Subcutaneous abdominal adipose tissue (tissue), 5 donors: Measurements from ENCODE around the gene GPRIN3.

Experiments used
- H3K27ac ChIP-seq: one replicate; pipeline ENCODE4 v1.7.0; 2013; ENCODE audit warnings: low read depth, mild to moderate bottlenecking, inconsistent platforms, low read length, moderate library complexity
- H3K27me3 ChIP-seq, 5 donors: one replicate each; pipeline ENCODE4 v1.7.0; 2013; ENCODE audit warnings: low read length in 5 of 5, inconsistent platforms in 1 of 5; ENCODE audit not compliant: control insufficient read depth in 5 of 5, insufficient read depth in 4 of 5
- H3K36me3 ChIP-seq, 5 donors: one replicate each; pipeline ENCODE4 v1.7.0; 2013; ENCODE audit warnings: low read length in 5 of 5; ENCODE audit not compliant: control insufficient read depth in 5 of 5, insufficient read depth in 5 of 5
- H3K4me1 ChIP-seq, 5 donors: one replicate each; pipeline ENCODE4 v1.7.0; 2013; ENCODE audit warnings: low read length in 5 of 5, mild to moderate bottlenecking in 3 of 5, moderate library complexity in 1 of 5; ENCODE audit not compliant: control insufficient read depth in 5 of 5, insufficient read depth in 5 of 5
- H3K4me3 ChIP-seq, 5 donors: one replicate each; pipeline ENCODE4 v1.7.0; 2013; ENCODE audit warnings: low read length in 5 of 5, low read depth in 1 of 5
- H3K9ac ChIP-seq, 5 donors: one replicate each; pipeline ENCODE4 v1.7.0; 2013; ENCODE audit warnings: low read length in 5 of 5, mild to moderate bottlenecking in 4 of 5, moderate library complexity in 3 of 5
- H3K9me3 ChIP-seq, 5 donors: one replicate each; pipeline ENCODE4 v1.7.0; 2013; ENCODE audit warnings: low read length in 5 of 5; ENCODE audit not compliant: control insufficient read depth in 5 of 5
- donor health status: healthy.
- donor health status: healthy.
- donor health status: healthy.
- donor health status: healthy.
- donor health status: healthy.

The GPRIN3 gene

GRCh38 chr4:89284020-89284424 lies 23.6 kb downstream of the GPRIN3 start:
- H3K27ac ChIP-seq = no peak overlapping the region
- H3K9ac ChIP-seq = no peak overlapping the region
- H3K27me3 ChIP-seq = no peaks in the 10 kb centered on the region
- H3K4me3 ChIP-seq = no peak overlapping the region
- no peaks in the 10 kb centered on the region for H3K9me3 ChIP-seq
- H3K36me3 ChIP-seq = no peaks in the 10 kb centered on the region
- H3K4me1 ChIP-seq = peaks cover 0 to 5% (median 0%) of the 10 kb centered on the region in 5 donors

GRCh38 chr4:89283226-89284009 lies 24.2 kb downstream of the GPRIN3 start:
- H3K9ac ChIP-seq = no peak overlapping the region
- no peak overlapping the region for H3K4me3 ChIP-seq
- no peaks in the 10 kb centered on the region for H3K27me3 ChIP-seq
- H3K9me3 ChIP-seq = no peaks in the 10 kb centered on the region
- no peak overlapping the region for H3K27ac ChIP-seq
- peaks cover 0 to 5% (median 0%) of the 10 kb centered on the region in 5 donors for H3K4me1 ChIP-seq
- H3K36me3 ChIP-seq = no peaks in the 10 kb centered on the region

- Histone ChIP-seq H3K4me1 (peaks cover 0 to 9% (median 5%) of the 10 kb centered on the region in 5 donors), H3K27me3 (no peaks in the 10 kb centered on the region), H3K4me3 (no peak overlapping the region), H3K27ac (no peak overlapping the region), H3K36me3 (no peaks in the 10 kb centered on the region), H3K9ac (no peak overlapping the region), H3K9me3 (peaks cover 0 to 5% (median 0%) of the 10 kb centered on the region in 5 donors)
Observed at GRCh38 chr4:89279385-89279784, 28.2 kb downstream of the GPRIN3 start.

DNA sequence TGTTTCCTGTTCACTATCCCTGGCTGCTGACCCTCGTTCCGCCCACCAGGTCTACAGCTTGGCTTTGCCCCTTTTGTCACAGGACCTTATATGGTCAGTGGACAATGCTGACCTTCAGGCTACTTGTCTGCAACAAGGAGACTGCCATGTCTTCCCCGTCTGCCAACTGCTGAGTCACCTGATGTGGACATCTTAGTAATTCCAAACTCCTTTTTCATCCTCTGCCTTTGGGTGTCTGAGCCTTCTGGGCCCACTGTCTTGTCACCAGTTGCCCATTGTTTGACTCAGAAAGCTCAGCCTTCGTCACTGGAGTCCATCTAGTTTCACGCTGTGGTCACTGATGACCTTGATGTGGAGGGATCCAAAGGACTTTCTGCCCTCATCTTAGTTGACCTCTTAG lies 30.2 kb downstream of the GPRIN3 start:
- no peaks in the 10 kb centered on the region for H3K36me3 ChIP-seq
- H3K9me3 ChIP-seq = peaks cover 0 to 5% (median 0%) of the 10 kb centered on the region in 5 donors
- no peak overlapping the region for H3K27ac ChIP-seq
- H3K27me3 ChIP-seq = no peaks in the 10 kb centered on the region
- H3K4me1 ChIP-seq = peaks cover 0 to 9% (median 0%) of the 10 kb centered on the region in 5 donors
- H3K9ac ChIP-seq = no peak overlapping the region
- H3K4me3 ChIP-seq = no peak overlapping the region

- Histone ChIP-seq H3K36me3 (no peaks in the 10 kb centered on the region), H3K9ac (no peak overlapping the region), H3K4me3 (no peak overlapping the region), H3K9me3 (peaks cover 0 to 5% (median 0%) of the 10 kb centered on the region in 5 donors), H3K27ac (no peak overlapping the region), H3K27me3 (no peaks in the 10 kb centered on the region), H3K4me1 (peaks cover 0 to 9% (median 0%) of the 10 kb centered on the region in 5 donors)
Observed at GRCh38 chr4:89276296-89276695, 31.3 kb downstream of the GPRIN3 start.

- Histone ChIP-seq H3K27me3 (no peaks in the 10 kb centered on the region), H3K4me1 (peaks cover 0 to 9% (median 0%) of the 10 kb centered on the region in 5 donors), H3K36me3 (no peaks in the 10 kb centered on the region), H3K4me3 (no peak overlapping the region), H3K9ac (no peak overlapping the region), H3K9me3 (peaks cover 0 to 5% (median 0%) of the 10 kb centered on the region in 5 donors), H3K27ac (no peak overlapping the region)
Observed at GRCh38 chr4:89275587-89275986, 32.0 kb downstream of the GPRIN3 start.

DNA sequence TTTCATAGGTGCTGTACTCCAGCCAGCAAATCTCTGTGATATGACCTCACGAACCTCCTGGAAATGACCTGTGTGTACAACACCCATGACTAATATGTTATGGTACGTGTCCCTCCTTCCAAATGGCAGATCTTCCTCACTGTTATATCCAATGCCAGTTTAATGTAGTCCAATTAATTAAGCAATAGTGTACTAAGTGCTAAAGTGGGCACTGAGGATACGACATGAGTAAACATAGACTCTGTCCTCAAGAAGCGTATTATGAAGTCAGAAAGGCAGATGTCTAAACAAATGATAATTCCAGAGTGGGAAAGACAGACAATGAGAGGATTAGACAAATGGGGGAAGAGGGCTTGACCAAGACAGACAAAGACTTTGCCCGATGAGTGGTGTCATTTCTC lies 33.9 kb downstream of the GPRIN3 start:
- H3K4me3 ChIP-seq = no peak overlapping the region
- H3K36me3 ChIP-seq = no peaks in the 10 kb centered on the region
- peaks cover 0 to 15% (median 5%) of the 10 kb centered on the region in 5 donors for H3K4me1 ChIP-seq
- H3K9ac ChIP-seq = no peak overlapping the region
- no peak overlapping the region for H3K27ac ChIP-seq
- H3K9me3 ChIP-seq = peaks cover 0 to 5% (median 0%) of the 10 kb centered on the region in 5 donors
- no peaks in the 10 kb centered on the region for H3K27me3 ChIP-seq

DNA sequence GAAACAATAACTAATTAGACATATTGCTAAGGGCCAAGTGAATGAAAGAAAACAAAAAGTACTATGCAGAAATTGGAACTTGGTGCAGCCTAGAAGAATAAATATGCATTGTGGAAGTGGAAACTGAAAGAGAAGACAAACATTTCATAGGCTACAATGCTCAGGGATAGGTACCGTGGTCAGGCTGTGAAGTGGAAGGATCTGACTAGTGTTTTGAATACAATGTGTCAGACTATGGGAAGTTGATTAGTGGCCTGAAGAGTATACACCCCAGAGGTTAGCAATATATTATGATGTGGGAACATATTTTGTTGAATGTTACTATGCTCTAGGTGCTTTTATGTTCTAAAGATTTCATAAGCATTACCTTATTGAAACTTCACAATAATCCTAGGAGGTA lies 36.8 kb downstream of the GPRIN3 start:
- Histone ChIP-seq H3K4me3 (no peak overlapping the region), H3K4me1 (peaks cover 0 to 20% (median 10%) of the 10 kb centered on the region in 5 donors), H3K9me3 (no peaks in the 10 kb centered on the region), H3K27ac (no peak overlapping the region), H3K36me3 (no peaks in the 10 kb centered on the region), H3K9ac (no peak overlapping the region), H3K27me3 (no peaks in the 10 kb centered on the region)

- H3K4me3 ChIP-seq = no peak overlapping the region
- no peaks in the 10 kb centered on the region for H3K27me3 ChIP-seq
- no peak overlapping the region for H3K9ac ChIP-seq
- no peak overlapping the region for H3K27ac ChIP-seq
- no peaks in the 10 kb centered on the region for H3K36me3 ChIP-seq
- no peaks in the 10 kb centered on the region for H3K9me3 ChIP-seq
- peaks cover 0 to 14% (median 5%) of the 10 kb centered on the region in 5 donors for H3K4me1 ChIP-seq
Observed at GRCh38 chr4:89269121-89269666, 38.4 kb downstream of the GPRIN3 start.

DNA sequence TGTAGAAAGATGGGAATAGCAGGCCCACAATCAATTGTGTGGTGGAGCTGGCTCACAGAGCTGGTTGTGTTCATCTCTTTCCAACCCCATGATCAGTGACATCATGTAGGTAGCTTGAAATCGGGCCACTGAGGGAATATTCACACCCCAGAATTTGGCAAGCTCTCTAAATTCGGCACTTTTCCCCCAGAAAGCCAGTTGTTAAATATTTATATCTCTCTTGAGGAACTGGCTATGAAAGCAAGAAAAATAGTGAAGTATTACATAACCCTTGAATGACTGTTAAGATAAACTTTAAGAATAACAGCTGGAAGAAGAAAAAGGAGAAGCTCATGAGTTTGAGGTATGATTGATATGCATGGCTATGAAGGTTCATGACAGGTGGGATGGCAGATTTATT lies 38.9 kb downstream of the GPRIN3 start:
- no peak overlapping the region for H3K9ac ChIP-seq
- H3K4me3 ChIP-seq = no peak overlapping the region
- H3K4me1 ChIP-seq = peaks cover 0 to 14% (median 5%) of the 10 kb centered on the region in 5 donors
- H3K27me3 ChIP-seq = no peaks in the 10 kb centered on the region
- no peaks in the 10 kb centered on the region for H3K36me3 ChIP-seq
- H3K27ac ChIP-seq = no peak overlapping the region
- H3K9me3 ChIP-seq = no peaks in the 10 kb centered on the region
